Left forelimb (tissue), 1 donor: ENCODE data around the gene RABGAP1.

Experiments
- DNase-seq: peaks from one replicate; pipeline ENCODE4 v3.0.0-alpha.2; 2018; ENCODE audit warnings: low spot score

RABGAP1 gene

DNA sequence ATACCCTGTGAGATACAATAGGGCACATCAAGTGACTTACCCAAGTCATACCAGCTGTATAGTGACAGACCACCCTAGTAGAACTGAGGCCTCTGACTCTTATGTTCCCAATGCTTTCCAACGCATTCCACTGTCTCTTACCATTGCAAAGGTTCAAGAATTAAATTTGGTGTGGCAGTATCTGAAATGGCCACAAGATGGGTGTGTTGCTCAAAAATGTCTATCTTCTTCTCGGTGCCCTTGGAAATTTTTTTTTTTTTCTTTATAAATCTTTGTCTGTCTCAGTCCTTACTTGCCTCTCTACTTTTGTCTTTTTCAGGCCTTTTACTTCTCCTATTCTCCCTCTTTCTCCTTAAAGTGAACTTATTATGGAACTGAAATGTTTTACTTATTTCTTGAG, 141.0 kb downstream of the RABGAP1 start:
- DNase-seq: no peak

DNA sequence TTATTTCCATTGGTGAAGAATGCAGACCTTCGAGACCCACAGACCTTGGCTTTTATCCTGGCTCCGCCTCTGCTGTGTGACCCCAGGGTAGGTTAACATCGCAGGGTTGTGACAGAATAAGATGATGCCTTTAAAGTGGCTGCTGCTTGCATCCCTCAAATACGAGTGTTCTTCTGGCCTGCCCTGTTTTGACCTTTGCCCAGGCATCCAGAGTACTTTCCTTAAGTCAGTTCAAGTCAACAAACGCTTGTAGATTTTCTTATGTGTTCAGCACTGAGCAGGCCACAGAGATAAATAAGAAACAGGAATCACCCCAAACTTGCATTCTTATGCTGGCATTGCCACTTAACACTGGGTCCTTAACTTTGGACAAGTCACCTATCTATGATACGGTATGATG, 142.9 kb downstream of the RABGAP1 start:
- DNase-seq: no peak

GRCh38 chr9:123084256-123084655, 143.4 kb downstream of the RABGAP1 start:
- no peak for DNase-seq

- no peak for DNase-seq
Observed at GRCh38 chr9:123085916-123086315, 145.1 kb downstream of the RABGAP1 start.

DNA sequence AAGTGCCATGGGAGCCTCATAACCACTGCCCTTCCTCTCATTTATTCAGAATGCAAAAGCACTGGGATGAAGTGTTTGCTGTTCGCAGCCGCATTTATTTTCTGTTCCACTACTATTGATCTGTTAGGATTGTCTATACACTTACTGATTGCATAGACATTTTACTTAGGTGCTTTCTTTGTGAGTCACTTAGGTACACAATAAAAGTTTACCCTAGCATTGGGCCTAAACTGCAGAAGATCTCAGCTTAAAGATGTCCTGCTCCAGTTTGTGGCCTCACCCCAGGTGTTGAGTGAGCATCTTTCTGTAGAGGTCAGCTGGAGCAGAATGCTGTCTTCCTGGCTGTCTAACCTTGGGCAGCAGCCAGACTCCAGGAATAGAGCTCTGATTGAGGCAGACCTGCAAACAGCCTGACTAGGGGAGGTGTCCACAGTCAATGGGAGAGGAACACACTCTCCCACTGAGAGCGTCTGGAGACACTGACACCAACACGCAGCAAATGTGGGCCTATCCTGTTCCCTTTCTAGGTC, 146.6 kb downstream of the RABGAP1 start:
- DNase-seq: no peak

DNA sequence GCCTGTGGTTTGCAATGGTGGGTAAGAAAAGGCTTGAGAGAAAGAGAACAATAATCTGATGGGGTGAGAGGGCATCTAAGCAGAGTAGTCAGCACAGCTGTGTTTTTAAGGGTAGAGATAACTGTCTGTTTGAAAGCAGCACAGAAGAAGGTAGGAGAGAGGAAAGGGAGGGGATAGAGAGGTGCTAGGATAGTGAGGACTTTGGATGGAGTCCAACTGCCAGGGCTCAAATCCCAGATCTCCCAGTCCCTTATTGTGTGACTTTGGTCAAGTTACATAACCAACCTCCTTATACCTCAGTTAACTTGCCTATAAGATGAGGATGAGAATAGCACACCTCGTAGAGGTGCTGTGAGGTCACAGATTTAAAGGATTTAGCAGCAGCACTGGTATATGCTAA, 148.2 kb downstream of the RABGAP1 start:
- no peak for DNase-seq

DNA sequence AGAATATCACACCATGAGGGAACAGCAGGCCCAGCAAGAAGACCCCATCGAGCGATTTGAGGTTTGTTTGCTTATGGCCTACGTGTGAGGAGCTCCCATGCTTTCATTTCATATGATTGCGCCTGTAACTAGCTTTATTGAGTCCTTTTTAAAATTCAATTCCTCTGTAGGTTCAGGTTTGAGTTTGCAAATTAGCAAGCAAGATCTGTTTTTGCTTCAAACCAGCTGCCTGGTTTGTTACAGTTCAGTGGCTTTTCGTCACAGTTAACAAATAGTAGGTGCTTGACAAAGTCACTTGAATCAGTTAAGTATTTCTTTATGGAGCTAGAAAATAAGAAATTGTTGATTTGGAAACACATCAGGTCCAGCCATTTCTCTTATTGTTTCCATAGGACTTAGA, 149.0 kb downstream of the RABGAP1 start:
- no peak for DNase-seq

- no peak for DNase-seq
Observed at GRCh38 chr9:123090198-123090896, 149.5 kb downstream of the RABGAP1 start.

- DNase-seq: no peak
Observed at GRCh38 chr9:123090956-123091355, 150.1 kb downstream of the RABGAP1 start.

- no peak for DNase-seq
Observed at GRCh38 chr9:123091459-123091858, 150.6 kb downstream of the RABGAP1 start.

- no peak for DNase-seq
Observed at GRCh38 chr9:123093141-123093540, 152.3 kb downstream of the RABGAP1 start.

DNA sequence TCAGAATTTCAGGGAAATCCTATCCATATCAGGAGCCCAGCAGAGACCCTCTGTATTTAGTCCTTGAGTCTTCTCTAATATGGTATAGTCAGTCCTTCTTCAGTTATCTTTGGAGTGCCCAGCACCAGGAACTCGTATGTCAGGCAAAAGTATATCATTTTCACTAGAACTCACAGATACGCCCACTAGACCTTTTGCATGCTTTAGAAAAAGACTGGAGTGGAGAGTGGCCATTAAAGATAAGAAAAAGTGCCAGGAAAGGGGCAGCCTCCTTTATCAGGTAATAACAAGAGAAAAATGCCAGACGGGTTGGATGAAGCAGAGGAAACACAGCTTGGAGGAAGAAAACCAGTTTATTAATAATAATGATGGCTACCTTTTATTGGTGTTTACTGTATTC, 156.2 kb downstream of the RABGAP1 start:
- no peak for DNase-seq

DNA sequence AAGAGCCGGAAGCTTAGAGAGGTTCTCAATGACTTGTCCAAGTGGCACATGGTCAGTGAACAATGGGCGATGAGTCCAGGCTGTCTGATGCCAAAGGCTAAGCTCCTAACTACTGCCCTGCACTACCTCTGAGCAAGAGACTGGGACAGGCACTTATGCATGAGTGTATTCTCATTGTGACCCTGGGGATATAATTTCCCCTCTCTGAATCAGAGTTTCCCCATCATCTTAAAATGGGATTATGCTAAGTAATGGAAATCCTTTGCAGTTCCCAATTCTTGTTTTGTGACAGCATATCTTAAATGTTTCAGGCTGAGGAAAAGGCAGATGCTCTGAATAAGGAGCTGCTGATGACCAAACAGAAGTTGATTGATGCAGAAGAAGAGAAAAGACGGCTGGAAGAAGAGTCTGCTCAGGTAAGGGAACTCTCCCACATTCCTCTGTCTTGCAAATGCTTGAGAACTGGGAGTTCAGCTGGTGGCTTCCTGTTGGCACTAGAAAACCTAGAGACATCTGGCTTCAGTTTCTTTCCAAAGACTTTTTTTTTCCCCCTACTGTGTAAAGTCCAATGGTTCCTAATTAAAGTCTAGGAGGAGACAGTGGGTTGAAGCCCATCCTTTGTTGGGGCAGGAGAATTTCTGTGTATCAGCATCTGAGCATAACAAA, 156.7 kb downstream of the RABGAP1 start:
- no peak for DNase-seq

DNA sequence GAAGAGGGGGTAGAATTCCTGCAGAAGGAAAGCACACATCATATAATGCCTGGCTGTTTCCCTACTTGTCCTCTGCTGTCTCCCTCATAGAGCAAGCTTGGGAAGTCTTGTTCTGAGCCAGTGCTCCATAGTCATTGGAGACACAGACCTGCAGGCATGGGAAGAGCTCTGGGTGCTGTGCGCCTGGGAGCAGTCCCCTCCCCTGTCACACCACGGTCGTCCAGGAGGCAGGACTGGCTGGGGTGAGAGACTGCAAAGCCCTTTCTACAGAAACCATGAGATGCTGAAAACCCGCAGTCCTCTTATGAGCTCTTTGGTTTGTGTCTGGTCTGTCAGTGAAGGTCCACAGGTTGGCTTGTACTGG, 157.3 kb downstream of the RABGAP1 start:
- DNase-seq: no peak

- DNase-seq: no peak
Observed at GRCh38 chr9:123099042-123099441, 158.2 kb downstream of the RABGAP1 start.

- DNase-seq: no peak
Observed at GRCh38 chr9:123099548-123099947, 158.7 kb downstream of the RABGAP1 start.

- no peak for DNase-seq
Observed at GRCh38 chr9:123102375-123103113, 161.7 kb downstream of the RABGAP1 start.

DNA sequence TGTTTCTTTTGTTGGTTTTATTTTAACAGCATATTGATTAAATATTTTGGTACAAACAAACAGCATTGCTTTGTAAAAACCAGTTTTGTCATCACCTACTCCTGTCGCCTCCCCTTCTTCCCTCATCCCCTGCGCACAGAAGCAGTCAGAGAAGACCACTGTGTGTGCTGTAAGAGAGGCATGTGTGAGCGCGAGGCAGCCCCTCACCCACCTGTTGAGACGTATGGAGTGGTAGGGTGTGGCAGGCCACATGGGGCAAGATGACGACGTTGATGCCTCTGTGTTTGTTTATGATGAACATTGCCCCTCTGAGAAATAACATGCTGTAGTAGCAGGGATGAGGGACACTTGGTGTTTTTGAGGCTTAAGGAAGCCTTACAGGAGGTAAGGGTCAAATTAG, 164.0 kb downstream of the RABGAP1 start:
- DNase-seq: no peak

GRCh38 chr9:123105490-123105889, 164.7 kb downstream of the RABGAP1 start:
- DNase-seq: no peak

GRCh38 chr9:123107639-123108285, 166.9 kb downstream of the RABGAP1 start:
- DNase-seq: no peak

DNA sequence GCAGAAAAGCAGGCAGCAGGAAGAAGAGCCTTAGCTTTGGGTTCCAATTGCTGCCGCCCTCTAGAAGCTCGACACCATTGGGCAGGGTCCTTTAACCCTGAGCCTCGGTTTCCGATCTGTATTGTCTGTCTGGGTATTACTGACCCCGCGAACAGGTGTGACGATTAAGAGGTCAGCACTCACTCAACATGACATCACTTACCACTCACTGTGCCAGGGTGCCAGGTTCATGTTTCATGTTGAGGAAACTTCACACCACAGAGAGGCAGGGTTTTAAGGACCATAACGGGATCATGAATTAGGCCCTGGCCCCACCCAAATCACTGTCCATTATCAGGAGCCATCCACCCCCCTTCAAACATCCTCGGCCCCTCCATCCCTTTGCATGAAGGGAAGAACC, 168.2 kb downstream of the RABGAP1 start:
- no peak for DNase-seq

DNA sequence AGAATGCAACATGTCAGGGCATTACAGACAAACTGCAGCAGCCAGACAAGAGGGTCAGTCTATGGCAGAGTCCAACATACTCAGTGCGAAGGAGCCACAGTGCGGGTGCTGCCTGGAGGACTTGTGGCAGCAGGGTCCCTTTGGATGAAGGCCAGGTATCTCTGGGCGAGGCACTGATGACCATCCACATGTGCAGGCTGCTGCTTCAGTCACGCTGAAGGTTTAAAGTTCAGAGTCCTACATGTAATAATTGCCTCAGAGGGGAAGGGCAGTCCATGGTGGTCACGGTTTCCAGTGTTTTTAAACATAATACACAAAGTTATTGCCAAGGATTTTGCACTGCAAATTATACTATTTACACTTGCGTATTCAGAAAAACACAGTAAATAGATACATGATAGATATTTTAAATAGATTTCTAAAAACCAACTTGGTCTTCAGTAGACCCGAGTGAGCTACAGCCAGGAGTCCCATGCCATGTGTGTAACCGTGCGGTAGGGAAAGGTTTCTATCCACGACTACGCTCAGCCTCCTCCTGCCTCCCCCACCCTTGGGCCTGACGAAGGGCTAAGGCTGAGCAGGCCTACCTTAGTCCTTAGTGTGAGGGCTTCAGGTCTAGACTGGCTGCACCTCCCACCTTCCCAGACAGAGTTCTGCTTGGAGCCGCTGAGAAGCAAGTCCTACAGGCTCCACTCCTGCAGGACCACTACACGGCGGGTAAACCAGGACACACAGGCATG, 168.9 kb downstream of the RABGAP1 start:
- no peak for DNase-seq
